GM12878 (cell line): ENCODE results near the gene NUP214. TPM values are rescaled to one million over a fixed set of nuclear protein-coding genes. Genes with fewer than 3 reads are reported as not detected.

Experiments
- ATAC-seq: fragments of 200-7000 bp; cut with Tn5 transposase; 3 replicates; pipeline ENCODE4 v1.9.1; 2020; ENCODE audit warnings: mild to moderate bottlenecking, moderate library complexity
- BruUV-seq: library from RNA; stranded (reverse); fragments of 400-500 nt; replicated peaks from 2 replicates; lab custom pipeline; 2021; lab: Mats Ljungman, UMichigan
- CTCF ChIA-PET: fragments of 300-600 bp; sonication (Branson Sonifier 250); formaldehyde crosslinking; extraction: SDS; loops from one replicate; lab custom pipeline; 2021; ENCODE audit warnings: inconsistent platforms; lab: Yijun Ruan, JAX
- POLR2A ChIA-PET: fragments of 350-600 bp; formaldehyde crosslinking; extraction: SDS; loops from one replicate; lab custom pipeline; 2021; ENCODE audit warnings: inconsistent platforms; lab: Charles Lee
- RAD21 ChIA-PET: fragments of 300-600 bp; sonication (Branson Sonifier 250); formaldehyde crosslinking; loops from one replicate; lab custom pipeline; 2023; ENCODE audit warnings: antibody characterized with exemption; ENCODE audit not compliant: unreplicated experiment; lab: Charles Lee
- SMC1A ChIA-PET: fragments of 300-600 bp; sonication (Branson Sonifier 250); formaldehyde crosslinking; loops from one replicate; lab custom pipeline; 2023; ENCODE audit not compliant: unreplicated experiment, uncharacterized antibody; lab: Charles Lee
- DNase-seq: peaks from one replicate; pipeline ENCODE4 v3.0.0-alpha.2; 2011; ENCODE audit warnings: low read depth, low spot score
- FAIRE-seq: peaks from 3 replicates; lab custom pipeline; 2011; peaks lifted over from hg19 to GRCh38; lab: Jason Lieb, UNC
- H2AFZ ChIP-seq: 2 replicates; pipeline ENCODE4 v1.6.0; 2011; ENCODE audit warnings: low read depth, low read length, control low read depth; ENCODE audit not compliant: control insufficient read depth
- H3K27ac ChIP-seq: 2 replicates; pipeline ENCODE4 v1.5.1; 2011; ENCODE audit warnings: control low read depth; ENCODE audit not compliant: control insufficient read depth, insufficient read depth
- H3K27me3 ChIP-seq, 2 experiments: replicated peaks in 1 of 2; 2 replicates each; pipeline versions ENCODE4 v1.6.0 to v1.6.1; 2011; ENCODE audit warnings: low read length in 1 of 2; ENCODE audit not compliant: control insufficient read depth in 2 of 2, insufficient read depth in 2 of 2
- H3K36me3 ChIP-seq, 2 experiments: 2 replicates each; pipeline ENCODE4 v1.5.1; 2011; ENCODE audit warnings: low read length in 1 of 2; ENCODE audit not compliant: control insufficient read depth in 2 of 2, insufficient read depth in 2 of 2
- H3K4me1 ChIP-seq: 2 replicates; pipeline ENCODE4 v1.6.1; 2011; ENCODE audit warnings: mild to moderate bottlenecking, low read length, moderate library complexity, mixed read lengths; ENCODE audit not compliant: control insufficient read depth, insufficient read depth
- H3K4me2 ChIP-seq: 2 replicates; pipeline ENCODE4 v1.6.0; 2011; ENCODE audit warnings: control low read depth; ENCODE audit not compliant: control insufficient read depth, insufficient read depth
- H3K4me3 ChIP-seq: fragments of 200-600 bp; sonication (generic); 2 replicates; pipeline ENCODE4 v1.5.1; 2016
- H3K79me2 ChIP-seq: 2 replicates; pipeline ENCODE4 v1.6.0; 2011; ENCODE audit warnings: low read length; ENCODE audit not compliant: control insufficient read depth, insufficient read depth
- H3K9ac ChIP-seq: 2 replicates; pipeline ENCODE4 v1.8.0; 2011; ENCODE audit warnings: low read length, control low read depth, mixed read lengths; ENCODE audit not compliant: control insufficient read depth, insufficient read depth
- H3K9me3 ChIP-seq: replicated peaks from 3 replicates; pipeline ENCODE4 v1.5.1; 2011; ENCODE audit warnings: mild to moderate bottlenecking, low read length; ENCODE audit not compliant: control insufficient read depth, insufficient read depth
- H4K20me1 ChIP-seq: 2 replicates; pipeline ENCODE4 v1.6.0; 2011; ENCODE audit not compliant: control insufficient read depth, insufficient read depth
- LARP7 ChIP-seq: fragments of 450-650 bp; IDR thresholded peaks from 2 replicates; pipeline ENCODE4 v1.6.1; 2017; ENCODE audit warnings: mild to moderate bottlenecking
- MEF2A ChIP-seq: IDR thresholded peaks from 2 replicates; pipeline ENCODE4 v1.6.1; 2011; ENCODE audit warnings: low read depth, mild to moderate bottlenecking, low read length, moderate library complexity; ENCODE audit not compliant: insufficient read depth
- MXI1 ChIP-seq: fragments of 150-350 bp; IDR thresholded peaks from 2 replicates; pipeline ENCODE4 v1.6.1; 2011; ENCODE audit warnings: low read depth, mild to moderate bottlenecking, inconsistent platforms, low read length, improper control_type of control experiment
- NFYB ChIP-seq: IDR thresholded peaks from 2 replicates; pipeline ENCODE4 v1.6.1; 2011; ENCODE audit warnings: low read depth, mild to moderate bottlenecking, low read length, improper control_type of control experiment, moderate library complexity; ENCODE audit not compliant: insufficient read depth
- RAD21 ChIP-seq: IDR thresholded peaks from 2 replicates; pipeline ENCODE4 v1.6.1; 2011; ENCODE audit warnings: mild to moderate bottlenecking, low read depth, low read length, moderate library complexity; ENCODE audit not compliant: insufficient read depth
- RCOR1 ChIP-seq: conservative IDR thresholded peaks from 2 replicates; pipeline ENCODE4 v1.6.1; 2012; ENCODE audit warnings: low read depth, low read length, improper control_type of control experiment
- TCF12 ChIP-seq: IDR thresholded peaks from 2 replicates; pipeline ENCODE4 v1.6.1; 2011; ENCODE audit warnings: low read depth, mild to moderate bottlenecking, low read length
- whole genome bisulfite sequencing: methylation state at CpG from one replicate; pipeline ENCODE4 v1.1.6; 2016; ENCODE audit warnings: low lambda C conversion rate; ENCODE audit not compliant: insufficient replicate concordance, insufficient coverage; ENCODE audit errors: missing lambda C conversion rate; 5-methylcytosine and 5-hydroxymethylcytosine counted together
- in situ Hi-C: fragments of 300-500 bp; cut with MboI; formaldehyde crosslinking; loops from 9 replicates; pipeline ENCODE4 v1.14.3; 2018; ENCODE audit warnings: mixed read lengths
- intact Hi-C: fragments of 100-400 bp; cut with micrococcal nuclease; formaldehyde crosslinking; loops from one replicate; pipeline ENCODE4 v1.14.2; 2022; ENCODE audit not compliant: unreplicated experiment
- polyA plus RNA-seq, 11 experiments: library from polyadenylated mRNA; depleted of rRNA in 4 of 11; unstranded in 6 of 11; stranded (reverse) in 5 of 11; fragments of >200 nt; fragmentation: Nextera tagmentation in 4 of 11; fragmentation: Illumina TruSeq in 1 of 11; extraction: Ambion mirVana in 4 of 11; extraction: Trizol in 1 of 11; gene quantifications; 1 replicate in 1 of 11; 2 replicates in 10 of 11; pipeline versions ENCODE4 v1.2.1 to v1.2.3, GENCODE V29; 2011 to 2016; ENCODE audit warnings: inconsistent platforms in 2 of 11, missing spikeins in 2 of 11, low read depth in 1 of 11
- total RNA-seq, 4 experiments: library from RNA; depleted of rRNA in 3 of 4; stranded (reverse); fragments of >200 nt in 3 of 4; fragmentation: Illumina TruSeq in 1 of 4; extraction: Trizol in 1 of 4; gene quantifications; 2 replicates each; pipeline versions ENCODE4 v1.2.1 to v1.2.3, GENCODE V29; 2013 to 2021
- TF ChIP-seq, protein P1 (sequence below): fragments of 450-650 bp; IDR thresholded peaks from 2 replicates; pipeline ENCODE4 v1.6.1; 2017; ENCODE audit warnings: antibody characterized with exemption, mild to moderate bottlenecking, moderate library complexity
- TF ChIP-seq, protein P2 (sequence below): IDR thresholded peaks from 2 replicates; pipeline ENCODE4 v1.6.1; 2011; ENCODE audit warnings: low read depth, mild to moderate bottlenecking, low read length, moderate library complexity, borderline replicate concordance; ENCODE audit errors: extremely low read depth
- TF ChIP-seq, protein P3 (sequence below): fragments of 450-650 bp; IDR thresholded peaks from 2 replicates; pipeline ENCODE4 v1.6.1; 2016; ENCODE audit warnings: mild to moderate bottlenecking

Gene NUP214
- total and polyA plus RNA-seq, 10 of the 15 experiments (the other 5 are each of a cell fraction or from before 2014, with no cell fraction given): 11.7 to 53.8 (median 17.6) TPM

DNA sequence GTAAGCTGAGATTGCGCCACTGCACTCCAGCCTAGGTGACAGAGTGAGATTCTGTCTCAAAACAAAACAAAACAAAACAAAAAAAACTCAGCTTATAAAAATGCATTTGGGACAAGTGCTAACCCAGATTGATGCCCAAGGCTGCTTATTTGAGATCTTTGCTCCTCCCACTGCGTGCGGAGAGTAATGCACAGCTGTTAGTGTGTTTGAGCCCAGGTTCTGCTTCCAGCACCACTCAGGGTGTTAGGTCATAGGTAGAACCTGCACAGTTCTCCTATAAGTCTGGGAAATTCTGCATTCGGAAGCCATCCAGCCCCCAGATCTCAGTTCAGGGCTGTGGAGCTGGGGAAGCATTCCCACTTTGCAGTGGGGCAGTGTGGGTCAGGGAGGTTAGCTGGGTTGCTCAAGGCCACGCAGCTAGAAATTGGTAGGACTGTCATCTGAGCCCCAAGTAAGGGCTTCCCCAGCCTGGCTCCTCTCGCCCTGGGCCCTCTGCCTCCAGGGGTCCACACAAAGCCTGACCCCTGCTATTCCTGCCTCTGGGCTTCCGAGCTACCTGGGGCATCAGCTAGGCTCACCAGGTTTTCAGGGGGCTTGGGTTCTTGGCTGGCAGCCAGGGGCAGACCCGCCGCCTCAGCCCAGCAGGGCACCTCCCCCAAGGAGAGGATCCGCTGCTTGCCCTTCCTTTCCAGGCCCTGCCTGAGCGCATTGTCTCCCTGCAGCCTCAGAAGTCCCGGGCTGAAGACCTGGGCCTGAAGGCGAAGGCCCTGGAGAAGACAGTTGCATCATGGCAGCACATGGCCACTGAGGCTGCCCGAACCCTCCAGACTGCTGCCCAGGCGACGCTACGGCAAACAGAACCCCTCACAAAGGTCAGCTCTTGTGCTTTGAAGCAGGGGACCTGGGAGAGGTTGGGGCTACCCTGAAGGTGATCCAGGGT, 46.7 kb upstream of the NUP214 start:
- Histone ChIP-seq H3K4me3 (no peak overlapping the region), H4K20me1 (no peaks in the 10 kb centered on the region), H3K27ac (no peak overlapping the region), H2AFZ (no peak overlapping the region), H3K4me1 (no peaks in the 10 kb centered on the region), H3K9ac (no peak overlapping the region), H3K4me2 (no peak overlapping the region), H3K9me3 (no peaks in the 10 kb centered on the region), H3K36me3 (no peaks in the 10 kb centered on the region), H3K27me3 (no peaks in the 10 kb centered on the region; a peak in 1 of 4 replicates)
- FAIRE-seq: no peak
- BruUV-seq: no TSS peak
- no peak for DNase-seq
- CTCF ChIA-PET: no interaction called here
- WGBS: 49% methylated on average over 17 of the region's 17 CpGs
- RAD21 ChIA-PET: no interaction called here
- POLR2A ChIA-PET: no interaction called here
- TF ChIP-seq NFYB: no peak
- TF ChIP-seq MEF2A: no peak
- TF ChIP-seq, protein P1, sequence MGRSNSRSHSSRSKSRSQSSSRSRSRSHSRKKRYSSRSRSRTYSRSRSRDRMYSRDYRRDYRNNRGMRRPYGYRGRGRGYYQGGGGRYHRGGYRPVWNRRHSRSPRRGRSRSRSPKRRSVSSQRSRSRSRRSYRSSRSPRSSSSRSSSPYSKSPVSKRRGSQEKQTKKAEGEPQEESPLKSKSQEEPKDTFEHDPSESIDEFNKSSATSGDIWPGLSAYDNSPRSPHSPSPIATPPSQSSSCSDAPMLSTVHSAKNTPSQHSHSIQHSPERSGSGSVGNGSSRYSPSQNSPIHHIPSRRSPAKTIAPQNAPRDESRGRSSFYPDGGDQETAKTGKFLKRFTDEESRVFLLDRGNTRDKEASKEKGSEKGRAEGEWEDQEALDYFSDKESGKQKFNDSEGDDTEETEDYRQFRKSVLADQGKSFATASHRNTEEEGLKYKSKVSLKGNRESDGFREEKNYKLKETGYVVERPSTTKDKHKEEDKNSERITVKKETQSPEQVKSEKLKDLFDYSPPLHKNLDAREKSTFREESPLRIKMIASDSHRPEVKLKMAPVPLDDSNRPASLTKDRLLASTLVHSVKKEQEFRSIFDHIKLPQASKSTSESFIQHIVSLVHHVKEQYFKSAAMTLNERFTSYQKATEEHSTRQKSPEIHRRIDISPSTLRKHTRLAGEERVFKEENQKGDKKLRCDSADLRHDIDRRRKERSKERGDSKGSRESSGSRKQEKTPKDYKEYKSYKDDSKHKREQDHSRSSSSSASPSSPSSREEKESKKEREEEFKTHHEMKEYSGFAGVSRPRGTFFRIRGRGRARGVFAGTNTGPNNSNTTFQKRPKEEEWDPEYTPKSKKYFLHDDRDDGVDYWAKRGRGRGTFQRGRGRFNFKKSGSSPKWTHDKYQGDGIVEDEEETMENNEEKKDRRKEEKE: no peak
- TF ChIP-seq MXI1: no peak
- TF ChIP-seq, protein P2, sequence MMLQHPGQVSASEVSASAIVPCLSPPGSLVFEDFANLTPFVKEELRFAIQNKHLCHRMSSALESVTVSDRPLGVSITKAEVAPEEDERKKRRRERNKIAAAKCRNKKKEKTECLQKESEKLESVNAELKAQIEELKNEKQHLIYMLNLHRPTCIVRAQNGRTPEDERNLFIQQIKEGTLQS: no peak
- TF ChIP-seq TCF12: no peak
- TF ChIP-seq LARP7: no peak
- TF ChIP-seq RAD21: no peak
- no peak for TF ChIP-seq RCOR1
- TF ChIP-seq, protein P3, sequence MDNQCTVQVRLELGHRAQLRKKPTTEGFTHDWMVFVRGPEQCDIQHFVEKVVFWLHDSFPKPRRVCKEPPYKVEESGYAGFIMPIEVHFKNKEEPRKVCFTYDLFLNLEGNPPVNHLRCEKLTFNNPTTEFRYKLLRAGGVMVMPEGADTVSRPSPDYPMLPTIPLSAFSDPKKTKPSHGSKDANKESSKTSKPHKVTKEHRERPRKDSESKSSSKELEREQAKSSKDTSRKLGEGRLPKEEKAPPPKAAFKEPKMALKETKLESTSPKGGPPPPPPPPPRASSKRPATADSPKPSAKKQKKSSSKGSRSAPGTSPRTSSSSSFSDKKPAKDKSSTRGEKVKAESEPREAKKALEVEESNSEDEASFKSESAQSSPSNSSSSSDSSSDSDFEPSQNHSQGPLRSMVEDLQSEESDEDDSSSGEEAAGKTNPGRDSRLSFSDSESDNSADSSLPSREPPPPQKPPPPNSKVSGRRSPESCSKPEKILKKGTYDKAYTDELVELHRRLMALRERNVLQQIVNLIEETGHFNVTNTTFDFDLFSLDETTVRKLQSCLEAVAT: no peak
- TF ChIP-seq, all 136 proteins: peak for 0
- no peaks in the 10 kb centered on the region for H3K79me2 ChIP-seq
- intact Hi-C loops (no loop called here), in situ Hi-C loops (no loop called here)
- ATAC-seq: no peak
- SMC1A ChIA-PET: no interaction called here
